ENCODE data around the gene HSPB6. TPM values are rescaled to one million over a fixed set of nuclear protein-coding genes. Genes with fewer than 3 reads are reported as not detected.
A peak's percentile ranks its signal among the peaks of the same experiment; 100 is the strongest.

Gene HSPB6
- total and polyA plus RNA-seq, 2 of the 8 experiments (the other 6 are each of a cell fraction or from before 2014, with no cell fraction given) = 0.91 TPM; not detected in 1

- peaks cover 0 to 5% (median 0%) of the 10 kb centered on the region in 4 experiments; a peak in 2 of 8 replicates for H3K36me3 ChIP-seq (ENCODE audit: control insufficient read depth in 2 of 4, insufficient read depth in 4 of 4, low read length in 3 of 4)
- H3K23me2 ChIP-seq (ENCODE audit: low read depth, low read length) = peaks cover 16% of the 10 kb centered on the region; the same call in 1 of the 2 replicates
- H3K9ac ChIP-seq (replicated peaks in 1 of 4; ENCODE audit: extremely low read depth in 1 of 4, low read depth in 3 of 4, low read length in 3 of 4) = peak overlapping the region in 1 of 4 experiments; percentile 50; a peak in 1 of 7 replicates
- peak overlapping the region; percentile 95 to 98 for H3K4me2 ChIP-seq (ENCODE audit: insufficient read depth in 1 of 2, low read depth in 2 of 2, low read length in 2 of 2)
- no peak overlapping the region for H3K27ac ChIP-seq (ENCODE audit: low read depth, low read length)
- H2BK15ac ChIP-seq (ENCODE audit: low read length) = no peak overlapping the region
- FAIRE-seq (no peak), DNase-seq (ENCODE audit: low read depth in 1 of 2, low spot score in 2 of 2) (no peak)
- no peak overlapping the region for H3K23ac ChIP-seq (ENCODE audit: insufficient read length)
- H3K9me3 ChIP-seq (ENCODE audit: insufficient read depth in 2 of 2, low read depth in 1 of 2, low read length in 1 of 2) = no peaks in the 10 kb centered on the region
- no peak overlapping the region for H3K14ac ChIP-seq (ENCODE audit: insufficient read length)
- peaks cover 0 to 4% of the 10 kb centered on the region in 2 experiments for H4K20me1 ChIP-seq (replicated peaks in 1 of 2; ENCODE audit: control insufficient read depth in 1 of 2, insufficient read depth in 2 of 2, low read length in 2 of 2)
- H2AK5ac ChIP-seq (ENCODE audit: low read depth, low read length) = no peak overlapping the region
- peaks cover 0 to 17% (median 11%) of the 10 kb centered on the region in 4 experiments; a peak in 5 of 7 replicates for H3K27me3 ChIP-seq (replicated peaks in 1 of 4; ENCODE audit: control insufficient read depth in 3 of 4, extremely low read depth in 1 of 4, insufficient read depth in 3 of 4, low read length in 3 of 4)
- no peak overlapping the region for H3K4ac ChIP-seq (replicated peaks; ENCODE audit: insufficient read length, low read depth, low read length)
- peak overlapping the region; percentile 87 for H4K91ac ChIP-seq (replicated peaks; ENCODE audit: insufficient read length, low read length)
- H2BK5ac ChIP-seq (ENCODE audit: low read depth, low read length) = no peak overlapping the region
- WGBS, 2 experiments (ENCODE audit: extremely low coverage in 1 of 2, insufficient coverage in 1 of 2, insufficient read length in 1 of 2, insufficient replicate concordance in 2 of 2, low coverage in 1 of 2, low lambda C conversion rate in 2 of 2, missing lambda C conversion rate in 1 of 2) = 4% methylated on average over 49 of the region's 74 CpGs; no CpG with 5 or more reads in 1 of the 2 experiments
- H4K8ac ChIP-seq (ENCODE audit: extremely low read depth, insufficient read depth, low read length) = peak overlapping the region; percentile 32
- no peak overlapping the region for H2BK12ac ChIP-seq (ENCODE audit: low read depth, low read length)
- peaks cover 4% of the 10 kb centered on the region for H3K79me1 ChIP-seq (ENCODE audit: low read depth, low read length)
- peak overlapping the region; percentile 51 to 98 (median 75) for H3K4me3 ChIP-seq (ENCODE audit: extremely low read depth in 1 of 4, insufficient read depth in 2 of 4, low read depth in 3 of 4, low read length in 4 of 4)
- no peak overlapping the region for H2BK20ac ChIP-seq (ENCODE audit: low read length)
- TF ChIP-seq TBP (IDR thresholded peaks at IDR 0.05; ENCODE audit: low read depth, low read length) = no peak
- peak; percentile 86 for TF ChIP-seq MAX (IDR thresholded peaks at IDR 0.05)
- TF ChIP-seq SUZ12 (IDR thresholded peaks at IDR 0.05; ENCODE audit: low read length) = peak; percentile 33; the same call in 1 of the 2 replicates
- TF ChIP-seq E2F6 (IDR thresholded peaks at IDR 0.05) = peak; percentile 55; the same call in 1 of the 2 replicates
- peak in 1 of 2 experiments; percentile 30; a peak in 1 of 4 replicates for TF ChIP-seq SIN3A (conservative IDR thresholded peaks at IDR 0.05 in 1 of 2, IDR thresholded peaks at IDR 0.05 in 1 of 2; ENCODE audit: low read depth in 1 of 2, low read length in 2 of 2)
- TF ChIP-seq BACH1 (IDR thresholded peaks at IDR 0.05; ENCODE audit: low read length) = no peak
- TF ChIP-seq KDM4A (IDR thresholded peaks at IDR 0.05; ENCODE audit: low read depth, low read length, severe bottlenecking) = peak; percentile 78
- ChIA-PET POLR2A (ENCODE audit: partially characterized antibody) (interaction anchor here (0.6 to 2.6 kb wide), 10 partner anchors 8 to 101 kb away, joined by 3 to 23 read pairs (median 6); partner anchors contain the start of genes KIRREL2, LIN37, PSENEN and U2AF1L4), CTCF (ENCODE audit: partially characterized antibody) (interaction anchor here (0.6 to 2.0 kb wide), 3 partner anchors 12 to 145 kb away, joined by 3 to 9 read pairs (median 4); no protein-coding TSS in a partner anchor)
- H3K18ac ChIP-seq (ENCODE audit: extremely low read depth, low read length) = peak overlapping the region; percentile 83
- H2BK120ac ChIP-seq (replicated peaks; ENCODE audit: low read depth, low read length) = no peak overlapping the region
- H3K4me1 ChIP-seq (replicated peaks in 1 of 4; ENCODE audit: control insufficient read depth in 3 of 4, insufficient read depth in 4 of 4, low read length in 3 of 4) = peaks cover 0 to 18% (median 11%) of the 10 kb centered on the region in 4 experiments; a peak in 5 of 7 replicates
- H3K56ac ChIP-seq (replicated peaks; ENCODE audit: insufficient read length, low read depth, low read length) = no peak overlapping the region
- H2AFZ ChIP-seq (ENCODE audit: low read length) = peak overlapping the region; percentile 46; the same call in 1 of the 2 replicates
- peak overlapping the region; percentile 39 for H4K5ac ChIP-seq (ENCODE audit: insufficient read length, low read depth, low read length)
- peaks cover 0 to 6% of the 10 kb centered on the region in 2 experiments; a peak in 2 of 4 replicates for H3K79me2 ChIP-seq (ENCODE audit: control insufficient read depth in 1 of 2, insufficient read depth in 2 of 2, low read length in 2 of 2)
Measured at GRCh38 chr19:35755550-35756376, 1.1 kb downstream of the HSPB6 start.

Data from H1 (cell line).